ENCODE measurements around the gene SLC10A7.

Gene SLC10A7

DNA sequence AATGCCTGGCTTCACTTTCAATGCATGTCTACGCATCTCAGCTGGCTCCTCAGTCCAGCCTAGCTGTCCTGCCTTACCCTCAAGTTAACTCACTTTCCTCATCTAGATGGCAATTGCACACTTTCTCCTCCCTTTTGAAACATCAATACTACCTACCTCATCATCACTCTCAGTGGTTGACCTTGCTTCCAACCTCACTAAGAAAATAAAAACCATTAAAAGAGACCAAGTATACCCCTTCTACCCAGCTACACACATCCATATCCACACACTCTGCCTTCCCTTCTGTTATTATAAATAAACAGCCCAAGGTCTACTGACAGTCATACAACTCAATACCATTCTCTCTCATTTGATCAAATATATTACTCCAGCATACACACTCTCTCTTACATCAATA lies 21.5 kb downstream of the SLC10A7 start:
- no peak overlapping the region for H3K4me3 ChIP-seq (ENCODE audit: control insufficient read depth, low read depth, low read length)
- no peak for TF ChIP-seq CTCF (conservative IDR thresholded peaks at IDR 0.05; ENCODE audit: control insufficient read depth, insufficient read depth, low read depth, low read length)
- no peak for DNase-seq (ENCODE audit: low read depth)

DNA sequence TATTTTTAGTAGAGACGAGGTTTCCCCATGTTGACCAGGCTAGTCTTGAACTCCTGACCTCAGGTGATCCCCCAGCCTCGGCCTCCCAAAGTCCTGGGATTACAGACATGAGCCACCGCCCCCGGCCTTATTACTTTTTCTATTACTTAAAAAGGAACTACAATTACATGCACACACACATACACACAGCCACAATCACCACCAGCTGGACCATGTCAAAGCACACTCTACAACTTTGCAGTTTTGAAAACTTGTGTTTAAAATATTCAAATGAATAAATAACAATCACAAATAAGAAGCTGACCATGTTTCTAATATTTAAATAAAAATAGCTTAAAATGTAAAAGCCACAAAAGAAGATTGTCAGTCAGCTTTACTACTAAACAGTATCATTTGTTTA lies 23.4 kb downstream of the SLC10A7 start:
- DNase-seq (ENCODE audit: low read depth): no peak
- no peak overlapping the region for H3K4me3 ChIP-seq (ENCODE audit: control insufficient read depth, low read depth, low read length)
- no peak for TF ChIP-seq CTCF (conservative IDR thresholded peaks at IDR 0.05; ENCODE audit: control insufficient read depth, insufficient read depth, low read depth, low read length)

DNA sequence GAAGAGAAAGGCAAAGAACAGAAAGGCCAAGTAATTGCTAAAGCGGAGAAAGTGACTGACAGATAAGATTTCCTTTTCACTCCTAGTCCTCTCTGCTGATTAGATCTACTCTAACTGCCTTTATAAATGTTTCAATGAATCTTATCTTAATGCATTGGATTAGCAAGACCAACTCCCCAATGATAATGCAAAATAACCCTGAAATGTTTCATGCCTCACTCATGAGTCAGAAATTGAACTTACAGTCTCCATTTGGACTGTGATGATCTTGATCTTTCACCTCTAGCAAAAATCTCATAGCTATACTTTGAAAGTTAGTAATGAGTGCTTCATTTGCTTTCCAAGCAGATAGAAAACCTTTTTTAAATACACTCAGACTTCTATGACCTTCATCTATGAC lies 26.5 kb downstream of the SLC10A7 start:
- peak; percentile 58 for DNase-seq (ENCODE audit: low read depth)
- H3K4me3 ChIP-seq (ENCODE audit: control insufficient read depth, low read depth, low read length): no peak overlapping the region
- TF ChIP-seq CTCF (conservative IDR thresholded peaks at IDR 0.05; ENCODE audit: control insufficient read depth, insufficient read depth, low read depth, low read length): no peak

GRCh38 chr4:146494143-146494542 lies 27.6 kb downstream of the SLC10A7 start:
- H3K4me3 ChIP-seq (ENCODE audit: control insufficient read depth, low read depth, low read length): no peak overlapping the region
- no peak for DNase-seq (ENCODE audit: low read depth)
- no peak for TF ChIP-seq CTCF (conservative IDR thresholded peaks at IDR 0.05; ENCODE audit: control insufficient read depth, insufficient read depth, low read depth, low read length)

DNA sequence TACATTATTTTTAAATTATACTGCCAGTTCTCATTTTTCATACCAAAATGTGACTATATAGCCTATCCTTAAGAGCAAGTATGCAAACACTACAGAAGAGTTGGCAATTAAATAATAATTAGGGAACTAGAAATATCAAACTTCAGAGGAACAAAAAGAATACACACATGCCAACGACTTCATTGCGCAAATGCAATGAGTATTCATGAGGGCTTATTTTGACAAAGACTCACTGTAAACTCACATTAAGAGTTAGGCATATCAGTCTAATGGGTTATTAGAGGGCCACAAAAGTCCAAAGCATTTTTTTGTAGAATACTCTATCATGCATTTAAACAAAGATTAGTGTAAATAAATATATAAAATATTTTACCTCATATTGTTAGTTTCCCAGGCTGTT lies 31.6 kb downstream of the SLC10A7 start:
- TF ChIP-seq CTCF (conservative IDR thresholded peaks at IDR 0.05; ENCODE audit: control insufficient read depth, insufficient read depth, low read depth, low read length): no peak
- DNase-seq (ENCODE audit: low read depth): no peak
- H3K4me3 ChIP-seq (ENCODE audit: control insufficient read depth, low read depth, low read length): no peak overlapping the region

DNA sequence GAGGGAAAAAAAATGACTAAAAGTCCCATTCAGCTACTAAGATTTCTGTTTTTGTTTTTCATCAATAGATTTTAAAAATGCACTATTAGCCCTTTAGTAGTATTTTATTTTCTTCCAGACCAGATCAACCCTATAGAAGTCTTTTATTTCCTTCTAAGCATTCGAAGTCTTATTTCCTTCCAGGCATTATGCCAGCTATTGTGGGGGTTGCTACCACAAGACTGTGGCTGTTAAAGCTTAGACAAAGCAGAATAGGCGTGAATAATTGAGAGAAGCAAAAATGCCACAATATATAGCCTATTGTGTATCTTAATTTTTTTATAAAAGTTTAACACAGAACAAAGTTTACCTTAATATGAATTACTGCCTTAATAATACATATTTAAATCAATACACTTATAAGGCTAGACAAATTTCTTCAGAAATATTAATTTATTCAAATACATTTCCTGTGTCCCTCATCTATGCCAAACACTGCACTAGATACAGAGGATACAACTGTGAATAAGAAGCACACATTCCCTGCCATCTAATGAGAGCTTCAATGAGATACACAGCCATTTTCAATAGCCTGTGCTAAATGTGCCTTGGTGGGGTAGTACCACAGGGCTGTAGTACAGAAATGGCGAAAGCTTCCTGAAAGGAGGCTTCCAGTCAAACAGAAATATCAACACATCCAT lies 33.1 kb downstream of the SLC10A7 start:
- TF ChIP-seq CTCF (conservative IDR thresholded peaks at IDR 0.05; ENCODE audit: control insufficient read depth, insufficient read depth, low read depth, low read length): no peak
- no peak for DNase-seq (ENCODE audit: low read depth)
- H3K4me3 ChIP-seq (ENCODE audit: control insufficient read depth, low read depth, low read length): no peak overlapping the region

DNA sequence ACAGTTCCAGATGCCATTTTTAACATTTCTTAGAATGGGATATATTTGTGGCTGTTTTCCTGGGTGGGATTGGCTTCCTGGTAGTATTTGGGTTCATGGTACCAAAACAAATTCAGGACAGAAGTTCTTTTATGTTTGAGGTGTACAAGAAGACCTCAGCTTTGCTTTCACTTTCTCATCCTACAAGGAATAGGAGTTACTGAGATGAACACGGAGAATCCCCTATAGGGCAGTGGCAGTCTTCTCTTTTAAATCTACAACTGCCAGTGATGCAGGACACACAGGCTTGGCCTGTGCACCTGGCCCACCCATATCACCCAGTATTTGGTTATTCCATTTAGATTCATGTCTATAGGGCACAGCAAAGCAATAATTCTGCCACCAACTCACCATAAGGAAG lies 35.2 kb downstream of the SLC10A7 start:
- H3K4me3 ChIP-seq (ENCODE audit: control insufficient read depth, low read depth, low read length): no peak overlapping the region
- DNase-seq (ENCODE audit: low read depth): no peak
- no peak for TF ChIP-seq CTCF (conservative IDR thresholded peaks at IDR 0.05; ENCODE audit: control insufficient read depth, insufficient read depth, low read depth, low read length)

All from fibroblast of mammary gland (primary cell).